ENCODE data around the gene GBE1. TPM values are rescaled to one million over a fixed set of nuclear protein-coding genes. Genes with fewer than 3 reads are reported as not detected.

Gene GBE1
- total and polyA plus RNA-seq, 10 of the 15 experiments (the other 5 are each of a cell fraction or from before 2014, with no cell fraction given) = 21.4 to 62.2 (median 41.5) TPM

GRCh38 chr3:81443457-81443782 is 318.0 kb downstream of the GBE1 start:
- 27% methylated on average over 3 of the region's 3 CpGs for WGBS (ENCODE audit: insufficient coverage, insufficient replicate concordance, low lambda C conversion rate, missing lambda C conversion rate)
- CTCF ChIA-PET = no interaction called here
- TF ChIP-seq CREB1 (IDR thresholded peaks at IDR 0.05; ENCODE audit: low read depth) (no peak), CBX3 (IDR thresholded peaks at IDR 0.05; ENCODE audit: borderline replicate concordance, low read depth) (no peak)
- RAD21 ChIA-PET (ENCODE audit: unreplicated experiment) = no interaction called here
- no TSS peak for BruUV-seq (replicated peaks)
- no peak for DNase-seq (ENCODE audit: low read depth, low spot score)
- Histone ChIP-seq H3K4me1 (ENCODE audit: control insufficient read depth, insufficient read depth, low read length) (no peaks in the 10 kb centered on the region), H3K79me2 (ENCODE audit: control insufficient read depth, insufficient read depth, low read length) (no peaks in the 10 kb centered on the region), H2AFZ (ENCODE audit: control insufficient read depth, low read depth, low read length) (no peak overlapping the region), H3K36me3 (ENCODE audit: control insufficient read depth in 2 of 2, insufficient read depth in 2 of 2, low read length in 1 of 2) (no peaks in the 10 kb centered on the region), H3K27ac (ENCODE audit: control insufficient read depth, insufficient read depth) (no peak overlapping the region), H3K9me3 (replicated peaks; ENCODE audit: control insufficient read depth, insufficient read depth, low read length) (no peaks in the 10 kb centered on the region), H3K9ac (ENCODE audit: control insufficient read depth, insufficient read depth, low read length) (no peak overlapping the region), H3K27me3 (replicated peaks in 1 of 2; ENCODE audit: control insufficient read depth in 2 of 2, insufficient read depth in 2 of 2, low read length in 1 of 2) (no peaks in the 10 kb centered on the region), H3K4me3 (no peak overlapping the region), H3K4me2 (ENCODE audit: control insufficient read depth, insufficient read depth) (no peak overlapping the region), H4K20me1 (ENCODE audit: control insufficient read depth, insufficient read depth) (no peaks in the 10 kb centered on the region)
- in situ Hi-C loops (cut with MboI) = no loop called here
- no peak for FAIRE-seq
- ATAC-seq = no peak
- SMC1A ChIA-PET (ENCODE audit: uncharacterized antibody, unreplicated experiment) = no interaction called here
- intact Hi-C loops (cut with micrococcal nuclease; ENCODE audit: unreplicated experiment) = no loop called here
- POLR2A ChIA-PET = no interaction called here

- ATAC-seq (no peak), FAIRE-seq (no peak), DNase-seq (ENCODE audit: low read depth, low spot score) (no peak)
- no peak overlapping the region for H3K4me2 ChIP-seq (ENCODE audit: control insufficient read depth, insufficient read depth)
- BruUV-seq (replicated peaks) = no TSS peak
- H3K79me2 ChIP-seq (ENCODE audit: control insufficient read depth, insufficient read depth, low read length) = no peaks in the 10 kb centered on the region
- no peak overlapping the region for H3K4me3 ChIP-seq
- no peaks in the 10 kb centered on the region for H3K4me1 ChIP-seq (ENCODE audit: control insufficient read depth, insufficient read depth, low read length)
- POLR2A ChIA-PET = no interaction called here
- H3K36me3 ChIP-seq (ENCODE audit: control insufficient read depth in 2 of 2, insufficient read depth in 2 of 2, low read length in 1 of 2) = no peaks in the 10 kb centered on the region
- H4K20me1 ChIP-seq (ENCODE audit: control insufficient read depth, insufficient read depth) = no peaks in the 10 kb centered on the region
- SMC1A ChIA-PET (ENCODE audit: uncharacterized antibody, unreplicated experiment) = interaction anchor here (1.3 kb wide), 1 partner anchor 15 kb away, joined by 4 read pairs; no protein-coding TSS in a partner anchor
- intact Hi-C loops (cut with micrococcal nuclease; ENCODE audit: unreplicated experiment) (no loop called here), in situ Hi-C loops (cut with MboI) (no loop called here)
- H3K27me3 ChIP-seq (replicated peaks in 1 of 2; ENCODE audit: control insufficient read depth in 2 of 2, insufficient read depth in 2 of 2, low read length in 1 of 2) = no peaks in the 10 kb centered on the region
- no peak overlapping the region for H3K27ac ChIP-seq (ENCODE audit: control insufficient read depth, insufficient read depth)
- CTCF ChIA-PET = interaction anchor here (1.7 kb wide), 1 partner anchor 48 kb away, joined by 4 read pairs; no protein-coding TSS in a partner anchor
- no peaks in the 10 kb centered on the region for H3K9me3 ChIP-seq (replicated peaks; ENCODE audit: control insufficient read depth, insufficient read depth, low read length)
- 22% methylated on average over 9 of the region's 9 CpGs for WGBS (ENCODE audit: insufficient coverage, insufficient replicate concordance, low lambda C conversion rate, missing lambda C conversion rate)
- RAD21 ChIA-PET (ENCODE audit: unreplicated experiment) = no interaction called here
- H2AFZ ChIP-seq (ENCODE audit: control insufficient read depth, low read depth, low read length) = no peak overlapping the region
- no peak overlapping the region for H3K9ac ChIP-seq (ENCODE audit: control insufficient read depth, insufficient read depth, low read length)
- TF ChIP-seq ZNF207 (IDR thresholded peaks at IDR 0.05; ENCODE audit: borderline replicate concordance) = no peak
- no peak for TF ChIP-seq IKZF1 (conservative IDR thresholded peaks at IDR 0.05)
- TF ChIP-seq CHD2 (IDR thresholded peaks at IDR 0.05; ENCODE audit: borderline replicate concordance, low read depth, low read length) = no peak
- TF ChIP-seq SKIL (IDR thresholded peaks at IDR 0.05; ENCODE audit: low read depth, poor library complexity, severe bottlenecking) = no peak
- TF ChIP-seq CTCF (IDR thresholded peaks at IDR 0.05 in 2 of 3, conservative IDR thresholded peaks at IDR 0.05 in 1 of 3; ENCODE audit: control insufficient read depth in 2 of 3, extremely low read depth in 1 of 3, insufficient read depth in 1 of 3, low read depth in 3 of 3, low read length in 3 of 3) = no peak
- TF ChIP-seq EZH2 (IDR thresholded peaks at IDR 0.05; ENCODE audit: borderline replicate concordance, control insufficient read depth, low read depth, low read length) = no peak
- no peak for TF ChIP-seq PAX5 (IDR thresholded peaks at IDR 0.05; ENCODE audit: borderline replicate concordance, low read depth, low read length)
- TF ChIP-seq SP1 (IDR thresholded peaks at IDR 0.05; ENCODE audit: low read depth, low read length) = no peak
- TF ChIP-seq LARP7 (IDR thresholded peaks at IDR 0.05) = no peak
- no peak for TF ChIP-seq TAF1 (IDR thresholded peaks at IDR 0.05; ENCODE audit: borderline replicate concordance, low read depth, low read length)
- TF ChIP-seq CBX3 (IDR thresholded peaks at IDR 0.05; ENCODE audit: borderline replicate concordance, low read depth) = no peak
- TF ChIP-seq WRNIP1 (IDR thresholded peaks at IDR 0.05; ENCODE audit: borderline replicate concordance, low read depth, low read length) = no peak
These were observed 318.5 kb downstream of the GBE1 start for GRCh38 chr3:81442758-81443456.
